Measurements from ENCODE around the gene TUBGCP3.
"Not testable (repeated sequence)": the region's sequence is repeated elsewhere in the genome, so short reads cannot be mapped to it uniquely, and the experiment has no call there.

Gene TUBGCP3

GRCh38 chr13:112587764-112588489 is at the start of gene TUBGCP3:
Gene TUBGCP3, minus strand, starts transcription at chr13:112588153. Its CDS starts 173 bp downstream, at chr13:112587980.
- intact Hi-C loops (cut with DNase I), result no loop called here
- DNase-seq, result peak; percentile 57 to 93 (median 85)

- intact Hi-C loops (cut with DNase I), result no loop called here
Observed at GRCh38 chr13:112637017-112637801, 49.3 kb upstream of the TUBGCP3 start.

GRCh38 chr13:112636401-112636975 is 48.5 kb upstream of the TUBGCP3 start:
- intact Hi-C loops (cut with DNase I), result no loop called here
- DNase-seq, result no peak

More at GRCh38 chr13:112637017-112637801, 49.3 kb upstream of the TUBGCP3 start:
- no peak for DNase-seq

GRCh38 chr13:112635323-112635722 is 47.4 kb upstream of the TUBGCP3 start:
- intact Hi-C loops (cut with DNase I), result no loop called here
- DNase-seq, result no peak

GRCh38 chr13:112634102-112634501 is 46.1 kb upstream of the TUBGCP3 start:
- intact Hi-C loops (cut with DNase I), result no loop called here
- no peak for DNase-seq

- intact Hi-C loops (cut with DNase I), result not testable (repeated sequence)
- DNase-seq, result peak in 2 of 42 donors; percentile 3 to 33
Observed at GRCh38 chr13:112630226-112630625, 42.3 kb upstream of the TUBGCP3 start.

GRCh38 chr13:112629161-112629560 is 41.2 kb upstream of the TUBGCP3 start:
- no peak for DNase-seq
- intact Hi-C loops (cut with DNase I), result no loop called here

GRCh38 chr13:112627613-112628012 is 39.7 kb upstream of the TUBGCP3 start:
- peak in 2 of 42 donors; percentile 10 to 18 for DNase-seq
- intact Hi-C loops (cut with DNase I), result not testable (repeated sequence)

GRCh38 chr13:112627161-112627560 is 39.2 kb upstream of the TUBGCP3 start:
- peak in 1 of 42 donors; percentile 36 for DNase-seq
- intact Hi-C loops (cut with DNase I), result no loop called here

- intact Hi-C loops (cut with DNase I), result no loop called here
- peak in 2 of 42 donors; percentile 13 to 16 for DNase-seq
Observed at GRCh38 chr13:112626761-112627160, 38.8 kb upstream of the TUBGCP3 start.

GRCh38 chr13:112626124-112626523 is 38.2 kb upstream of the TUBGCP3 start:
- peak in 1 of 42 donors; percentile 3 for DNase-seq
- intact Hi-C loops (cut with DNase I), result no loop called here

- no peak for DNase-seq
- intact Hi-C loops (cut with DNase I), result no loop called here
Observed at GRCh38 chr13:112625698-112626097, 37.7 kb upstream of the TUBGCP3 start.

GRCh38 chr13:112624602-112625430 is 36.9 kb upstream of the TUBGCP3 start:
- peak in 2 of 42 donors; percentile 4 to 23 for DNase-seq
- intact Hi-C loops (cut with DNase I), result no loop called here

GRCh38 chr13:112624040-112624439 is 36.1 kb upstream of the TUBGCP3 start:
- peak in 1 of 42 donors; percentile 18 for DNase-seq
- intact Hi-C loops (cut with DNase I), result no loop called here

GRCh38 chr13:112623051-112623711 is 35.2 kb upstream of the TUBGCP3 start:
- intact Hi-C loops (cut with DNase I), result no loop called here

GRCh38 chr13:112622375-112622774 is 34.4 kb upstream of the TUBGCP3 start:
- DNase-seq, result peak in 1 of 42 donors; percentile 31
- intact Hi-C loops (cut with DNase I), result no loop called here

More at GRCh38 chr13:112623051-112623711, 35.2 kb upstream of the TUBGCP3 start:
- DNase-seq, result peak in 2 of 42 donors; percentile 25 to 34

- intact Hi-C loops (cut with DNase I), result no loop called here
- DNase-seq, result peak in 18 of 42 donors; percentile 21 to 72 (median 38)
Observed at GRCh38 chr13:112619730-112620631, 32.0 kb upstream of the TUBGCP3 start.
